NCI-H1417 (cell line): ENCODE measurements around the gene TXNDC2.
A peak's percentile ranks its signal among the peaks of the same experiment; 100 is the strongest.

Source experiments
- DNase-seq, 3 experiments: peaks; one replicate each; lab custom pipeline; 2025; lab: John Stamatoyannopoulos, UW

The TXNDC2 gene

GRCh38 chr18:9860682-9861081 is 25.1 kb upstream of the TXNDC2 start:
- peak in 1 of 3 experiments; percentile 18 for DNase-seq

DNA sequence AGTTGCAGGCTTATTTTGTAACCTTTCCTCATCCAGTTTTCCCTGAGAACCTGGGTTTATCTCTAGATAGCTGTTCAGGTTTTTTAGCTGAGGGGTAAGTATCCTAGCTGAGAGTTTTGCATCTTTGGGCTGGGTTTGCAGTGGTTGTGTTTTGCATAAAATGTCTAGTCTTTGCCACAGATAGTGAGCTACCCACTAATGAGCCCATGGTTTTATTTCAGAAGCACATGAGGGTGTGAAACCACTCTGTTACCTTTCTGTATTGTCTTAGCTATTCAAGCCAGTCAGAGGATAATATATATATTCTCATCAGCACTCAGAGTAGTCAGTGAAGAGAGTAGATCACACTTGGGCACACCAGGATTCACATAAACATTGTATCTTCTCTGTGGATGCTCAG is 24.6 kb upstream of the TXNDC2 start:
- no peak for DNase-seq

DNA sequence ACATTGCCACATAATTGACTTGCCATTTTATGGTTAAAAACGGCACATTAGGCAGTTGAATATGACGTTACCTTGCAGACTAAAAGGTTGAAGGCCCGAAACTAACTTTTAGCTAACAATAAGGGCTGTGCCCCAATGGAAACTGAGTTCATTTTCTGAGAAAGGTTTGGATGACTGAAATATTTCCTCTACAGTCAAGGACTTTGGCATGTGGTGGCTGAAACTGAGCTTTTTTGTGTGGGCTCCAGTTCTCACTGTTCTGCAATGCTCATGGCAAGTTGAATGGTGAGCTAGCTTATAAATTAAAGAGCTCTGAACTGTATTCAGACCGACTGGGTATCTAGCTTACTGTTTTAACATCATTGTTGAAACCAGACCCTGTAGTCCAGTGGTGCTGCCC is 23.8 kb upstream of the TXNDC2 start:
- no peak for DNase-seq

GRCh38 chr18:9862686-9863085 is 23.1 kb upstream of the TXNDC2 start:
- peak in 2 of 3 experiments; percentile 47 to 90 for DNase-seq

DNA sequence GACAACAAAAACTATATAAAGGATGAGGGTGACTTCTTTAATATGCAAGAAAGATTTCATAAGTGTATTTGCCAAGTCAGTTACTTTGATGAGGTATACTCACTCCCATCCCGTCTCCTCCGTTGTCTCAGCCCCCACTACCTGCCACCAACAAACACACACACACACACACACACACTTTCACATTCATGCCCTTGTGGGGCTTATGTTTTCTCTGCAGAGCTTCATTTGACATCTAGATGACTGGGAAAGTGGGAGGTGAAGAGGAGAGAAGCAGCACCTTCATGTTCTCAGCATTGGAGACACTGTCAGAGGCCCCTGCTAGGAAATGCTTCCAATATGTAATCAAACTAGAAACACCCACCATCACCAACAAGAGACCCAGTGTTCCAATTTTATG is 22.5 kb upstream of the TXNDC2 start:
- DNase-seq: peak in 1 of 3 experiments; percentile 2

DNA sequence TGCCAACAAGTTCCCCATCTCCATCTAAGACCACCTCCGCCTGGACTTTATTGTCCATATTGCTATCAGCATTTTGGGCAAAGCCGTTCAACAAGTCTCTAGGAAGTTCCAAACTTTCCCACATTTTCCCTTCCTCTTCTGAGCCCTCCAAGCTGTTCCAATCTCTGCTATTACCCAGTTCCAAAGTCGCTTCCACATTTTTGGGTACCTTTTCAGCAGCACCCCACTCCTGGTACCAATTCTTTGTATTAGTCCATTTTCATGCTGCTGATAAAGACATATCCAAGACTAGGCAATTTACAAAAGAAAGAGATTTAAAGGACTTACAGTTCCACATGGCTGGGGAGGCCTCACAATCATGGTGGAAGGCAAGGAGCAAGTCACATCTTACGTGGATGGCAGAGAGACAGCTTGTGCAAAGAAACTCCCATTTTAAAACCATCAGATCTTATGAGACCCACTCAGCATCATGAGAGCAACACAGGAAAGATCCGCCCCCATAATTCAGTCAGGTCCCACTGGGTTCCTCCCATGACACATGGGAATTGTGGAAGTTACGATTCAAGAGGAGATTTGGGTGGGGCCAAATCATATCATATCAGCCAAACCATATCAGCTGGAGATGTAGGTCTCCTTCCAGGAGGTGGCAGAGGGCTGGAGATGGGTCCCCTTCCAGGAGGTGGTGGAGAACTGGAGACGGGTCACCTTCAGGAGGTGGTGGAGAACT is 19.8 kb upstream of the TXNDC2 start:
- DNase-seq: no peak

- no peak for DNase-seq
Measured at GRCh38 chr18:9866627-9867026, 19.1 kb upstream of the TXNDC2 start.

- DNase-seq: no peak
Measured at GRCh38 chr18:9867071-9867594, 18.6 kb upstream of the TXNDC2 start.

DNA sequence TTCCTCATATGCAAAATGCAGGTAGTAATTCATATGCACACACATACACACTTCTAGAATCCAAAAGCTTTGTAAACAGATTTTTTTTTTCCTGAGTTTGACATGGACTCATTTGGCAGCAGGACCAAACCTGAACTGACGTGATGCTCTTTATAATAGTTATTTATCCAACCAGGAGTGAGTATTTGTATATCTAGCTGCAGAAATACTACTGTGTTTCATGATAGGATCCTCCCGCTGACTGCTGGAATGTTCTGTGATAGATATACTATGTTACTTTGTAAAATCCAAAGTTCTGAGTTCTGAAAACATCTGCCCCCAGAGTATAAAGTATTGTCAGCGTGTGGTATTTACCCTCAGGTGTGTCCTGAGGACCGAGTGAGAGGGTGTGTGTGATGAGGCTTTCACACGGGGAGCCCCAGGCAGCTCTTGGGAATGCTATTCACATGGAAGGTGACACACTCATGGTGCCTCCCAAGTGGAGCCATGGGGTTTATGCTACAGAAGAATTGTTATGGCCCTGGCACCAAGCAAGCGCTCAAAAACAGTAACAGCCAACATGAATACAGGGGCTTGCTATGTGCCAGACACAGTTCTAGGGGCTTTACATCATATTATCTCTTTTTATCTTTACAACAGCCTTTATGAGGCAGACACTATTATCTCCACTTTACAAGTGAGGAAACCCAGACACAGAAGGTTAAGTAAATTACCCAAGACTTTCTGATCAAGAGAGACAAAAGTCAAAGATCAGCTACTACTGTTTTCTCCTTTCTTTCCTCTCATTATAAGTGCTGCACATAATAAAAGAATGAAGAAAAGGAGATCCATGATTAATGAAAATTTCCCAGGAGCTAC is 16.7 kb upstream of the TXNDC2 start:
- no peak for DNase-seq

GRCh38 chr18:9869715-9870430 is 15.9 kb upstream of the TXNDC2 start:
- no peak for DNase-seq

- no peak for DNase-seq
Measured at GRCh38 chr18:9870431-9871008, 15.3 kb upstream of the TXNDC2 start.

GRCh38 chr18:9871244-9871746 is 14.5 kb upstream of the TXNDC2 start:
- DNase-seq: no peak

- DNase-seq: no peak
Measured at GRCh38 chr18:9872823-9873222, 12.9 kb upstream of the TXNDC2 start.

DNA sequence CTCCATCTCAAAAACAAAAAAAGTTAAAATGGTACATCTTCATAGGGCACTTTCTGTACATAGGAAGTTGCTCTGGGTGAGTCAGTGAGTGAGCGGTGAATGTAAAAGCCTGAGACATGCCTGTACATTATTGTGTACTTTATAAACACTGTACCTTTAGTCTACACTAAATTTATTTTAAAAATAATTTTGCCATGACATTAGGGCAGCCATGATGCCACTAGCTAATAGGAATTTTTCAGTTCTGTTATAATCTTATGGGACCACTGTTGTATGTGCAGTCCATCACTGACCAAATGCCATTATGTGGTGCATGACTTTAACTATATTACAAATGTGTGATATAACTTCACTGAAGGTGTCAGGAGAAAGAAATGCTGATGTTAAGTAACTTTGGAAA is 11.0 kb upstream of the TXNDC2 start:
- no peak for DNase-seq

DNA sequence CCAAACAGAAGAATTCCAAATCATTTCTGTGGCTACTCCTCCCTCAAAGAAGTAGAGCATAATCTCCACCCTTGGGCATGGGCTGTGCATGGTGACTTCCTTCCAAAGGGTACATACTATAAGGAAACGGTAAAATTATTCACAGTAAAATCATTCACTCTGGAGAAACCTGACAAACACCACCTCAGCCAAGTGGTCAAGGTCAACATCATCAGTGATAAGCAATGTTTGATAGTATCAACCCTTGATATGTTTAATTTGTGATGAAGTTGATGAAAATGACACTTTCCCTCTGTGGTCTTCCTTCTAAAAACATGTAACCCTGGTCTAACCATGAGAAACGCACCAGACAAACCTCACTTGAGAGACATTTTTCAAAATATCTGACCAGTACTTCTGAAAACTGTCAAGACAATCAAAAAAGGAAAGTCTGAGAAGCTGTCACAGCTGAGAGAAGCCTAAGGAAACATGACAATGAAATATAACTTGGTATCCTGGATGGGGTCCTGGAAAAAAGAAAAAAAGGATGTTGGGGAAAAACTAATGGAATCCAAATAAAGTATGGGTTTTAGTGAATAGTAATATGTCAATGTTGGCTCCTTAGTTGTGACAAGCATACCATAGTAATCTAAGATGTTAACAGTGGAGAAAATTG is 9.4 kb upstream of the TXNDC2 start:
- DNase-seq: no peak

GRCh38 chr18:9876867-9877654 is 8.7 kb upstream of the TXNDC2 start:
- DNase-seq: no peak

DNA sequence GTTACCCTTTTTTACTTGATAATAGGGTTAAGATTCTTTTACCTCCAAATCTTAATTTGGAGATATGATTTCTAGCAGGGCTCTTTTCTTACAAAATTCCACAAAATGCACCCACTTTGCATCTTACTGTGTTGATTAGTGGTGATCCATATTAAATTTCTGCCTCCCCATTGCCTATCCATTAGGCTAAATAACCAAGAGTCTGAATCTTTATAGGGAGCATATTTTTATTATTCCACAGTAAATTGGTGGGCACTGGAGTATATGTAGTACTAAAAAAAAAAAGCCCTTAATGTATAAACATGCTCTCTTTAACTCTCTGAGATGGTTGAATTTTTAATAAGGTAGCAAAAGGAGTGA is 8.1 kb upstream of the TXNDC2 start:
- DNase-seq: no peak

GRCh38 chr18:9878095-9878494 is 7.7 kb upstream of the TXNDC2 start:
- DNase-seq: no peak

GRCh38 chr18:9878783-9879242 is 7.0 kb upstream of the TXNDC2 start:
- DNase-seq: no peak

- DNase-seq: no peak
Measured at GRCh38 chr18:9884090-9884489, 1.7 kb upstream of the TXNDC2 start.
